ENCODE data around the gene TERB1. TPM values are rescaled to one million over a fixed set of nuclear protein-coding genes. Genes with fewer than 3 reads are reported as not detected.
"Not testable (repeated sequence)": the region's sequence is repeated elsewhere in the genome, so short reads cannot be mapped to it uniquely, and the experiment has no call there.

TERB1 gene
- polyA plus RNA-seq, 4 donors: 0.04 TPM; not detected in 3

- DNase-seq (no peak), FAIRE-seq (no peak)
- Histone ChIP-seq H3K27ac (ENCODE audit: low read depth in 1 of 3, low read length in 2 of 3) (no peak overlapping the region), H3K36me3 (ENCODE audit: control insufficient read depth in 3 of 3, insufficient read depth in 2 of 3, low read depth in 1 of 3, low read length in 3 of 3) (peaks cover 11 to 33% (median 16%) of the 10 kb centered on the region in 3 donors), H3K4me3 (ENCODE audit: low read depth in 1 of 3, low read length in 3 of 3) (no peak overlapping the region), H3K4me1 (ENCODE audit: control insufficient read depth in 3 of 3, insufficient read depth in 2 of 3, low read depth in 1 of 3, low read length in 2 of 3) (no peaks in the 10 kb centered on the region), H3K27me3 (ENCODE audit: control insufficient read depth in 3 of 3, insufficient read depth in 3 of 3, low read length in 3 of 3) (no peaks in the 10 kb centered on the region), H3K9me3 (ENCODE audit: control insufficient read depth in 2 of 2, insufficient read depth in 1 of 2, low read depth in 1 of 2, low read length in 1 of 2) (no peaks in the 10 kb centered on the region)
- WGBS, 3 donors: 91 to 95% (median 91%) methylated on average over 4 of the region's 4 CpGs
These were observed 8.4 kb upstream of the TERB1 start for GRCh38 chr16:66809765-66810164.

GRCh38 chr16:66802159-66802558, 775 bp upstream of the TERB1 start:
- DNase-seq (no peak), FAIRE-seq (no peak)
- H3K4me1 ChIP-seq (ENCODE audit: control insufficient read depth in 3 of 3, insufficient read depth in 2 of 3, low read depth in 1 of 3, low read length in 2 of 3): no peaks in the 10 kb centered on the region
- no peak overlapping the region for H3K4me3 ChIP-seq (ENCODE audit: low read depth in 1 of 3, low read length in 3 of 3)
- H3K36me3 ChIP-seq (ENCODE audit: control insufficient read depth in 3 of 3, insufficient read depth in 2 of 3, low read depth in 1 of 3, low read length in 3 of 3): peaks cover 7 to 32% (median 11%) of the 10 kb centered on the region in 3 donors
- H3K27me3 ChIP-seq (ENCODE audit: control insufficient read depth in 3 of 3, insufficient read depth in 3 of 3, low read length in 3 of 3): no peaks in the 10 kb centered on the region
- WGBS, 3 donors: 91 to 96% (median 95%) methylated on average over 5 of the region's 5 CpGs
- no peaks in the 10 kb centered on the region for H3K9me3 ChIP-seq (ENCODE audit: control insufficient read depth in 2 of 2, insufficient read depth in 1 of 2, low read depth in 1 of 2, low read length in 1 of 2)
- H3K27ac ChIP-seq (ENCODE audit: low read depth in 1 of 3, low read length in 2 of 3): no peak overlapping the region

DNA sequence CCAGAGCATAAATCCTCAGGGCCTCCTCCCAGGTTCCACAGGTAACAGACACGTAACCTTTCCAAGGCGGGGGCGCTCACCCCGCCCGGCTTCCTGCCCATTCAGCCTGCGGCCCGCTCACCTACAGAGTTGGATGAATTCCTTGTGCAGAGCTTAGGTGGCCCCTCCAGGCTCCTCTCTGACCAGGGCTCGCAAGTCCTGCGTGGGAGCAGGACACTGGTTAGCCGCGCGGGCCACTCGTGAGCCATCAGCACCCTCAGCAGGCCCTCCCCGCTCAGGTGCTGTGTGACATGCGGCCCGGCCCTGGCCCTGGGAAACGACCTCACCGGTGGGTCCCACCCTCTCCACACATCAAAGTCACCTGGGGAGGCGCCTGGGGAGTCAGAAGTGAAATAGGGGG, 528 bp downstream of the TERB1 start:
- H3K9me3 ChIP-seq (ENCODE audit: control insufficient read depth in 2 of 2, insufficient read depth in 1 of 2, low read depth in 1 of 2, low read length in 1 of 2): no peaks in the 10 kb centered on the region
- H3K27ac ChIP-seq (ENCODE audit: low read depth in 1 of 3, low read length in 2 of 3): no peak overlapping the region
- FAIRE-seq: no peak

DNA sequence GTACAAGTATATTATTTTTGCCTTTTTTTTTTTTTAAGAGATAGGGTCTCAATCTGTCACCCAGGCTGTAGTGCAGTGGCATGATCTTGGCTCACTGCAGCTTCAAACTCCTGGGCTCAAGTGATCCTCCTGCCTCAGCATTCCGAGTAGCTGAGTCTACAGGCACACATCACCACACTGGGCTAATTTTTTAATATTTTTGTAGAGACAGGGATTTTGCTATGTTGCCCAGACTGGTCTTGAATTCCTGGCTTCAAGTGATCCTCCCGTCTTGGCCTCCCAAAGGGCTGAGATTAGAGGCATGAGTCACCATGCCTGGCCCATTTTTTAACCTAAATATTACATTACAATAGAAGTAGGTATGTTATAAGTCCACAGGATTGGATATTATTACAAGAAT, 3.2 kb downstream of the TERB1 start:
- H3K4me3 ChIP-seq (ENCODE audit: low read depth in 1 of 3, low read length in 3 of 3): no peak overlapping the region
- H3K9me3 ChIP-seq (ENCODE audit: control insufficient read depth in 2 of 2, insufficient read depth in 1 of 2, low read depth in 1 of 2, low read length in 1 of 2): no peaks in the 10 kb centered on the region
- 85 to 91% (median 89%) methylated on average over 2 of the region's 2 CpGs for WGBS, 3 donors
- no peak overlapping the region for H3K27ac ChIP-seq (ENCODE audit: low read depth in 1 of 3, low read length in 2 of 3)
- FAIRE-seq (no peak), DNase-seq (no peak)
- peaks cover 0 to 16% (median 0%) of the 10 kb centered on the region in 3 donors for H3K36me3 ChIP-seq (ENCODE audit: control insufficient read depth in 3 of 3, insufficient read depth in 2 of 3, low read depth in 1 of 3, low read length in 3 of 3)
- H3K4me1 ChIP-seq (ENCODE audit: control insufficient read depth in 3 of 3, insufficient read depth in 2 of 3, low read depth in 1 of 3, low read length in 2 of 3): no peaks in the 10 kb centered on the region
- no peaks in the 10 kb centered on the region for H3K27me3 ChIP-seq (ENCODE audit: control insufficient read depth in 3 of 3, insufficient read depth in 3 of 3, low read length in 3 of 3)

More for the DNA sequence above, 528 bp downstream of the TERB1 start:
- WGBS, 3 donors: 93 to 96% (median 93%) methylated on average over 19 of the region's 19 CpGs
- peaks cover 7 to 24% (median 11%) of the 10 kb centered on the region in 3 donors for H3K36me3 ChIP-seq (ENCODE audit: control insufficient read depth in 3 of 3, insufficient read depth in 2 of 3, low read depth in 1 of 3, low read length in 3 of 3)
- DNase-seq: no peak
- H3K4me1 ChIP-seq (ENCODE audit: control insufficient read depth in 3 of 3, insufficient read depth in 2 of 3, low read depth in 1 of 3, low read length in 2 of 3): no peaks in the 10 kb centered on the region
- H3K27me3 ChIP-seq (ENCODE audit: control insufficient read depth in 3 of 3, insufficient read depth in 3 of 3, low read length in 3 of 3): no peaks in the 10 kb centered on the region
- no peak overlapping the region for H3K4me3 ChIP-seq (ENCODE audit: low read depth in 1 of 3, low read length in 3 of 3)

GRCh38 chr16:66793984-66794383, 7.4 kb downstream of the TERB1 start:
- H3K27me3 ChIP-seq (ENCODE audit: control insufficient read depth in 3 of 3, insufficient read depth in 3 of 3, low read length in 3 of 3); FAIRE-seq; H3K9me3 ChIP-seq (ENCODE audit: control insufficient read depth in 2 of 2, insufficient read depth in 1 of 2, low read depth in 1 of 2, low read length in 1 of 2); DNase-seq; H3K36me3 ChIP-seq (ENCODE audit: control insufficient read depth in 3 of 3, insufficient read depth in 2 of 3, low read depth in 1 of 3, low read length in 3 of 3); H3K27ac ChIP-seq (ENCODE audit: low read depth in 1 of 3, low read length in 2 of 3); H3K4me1 ChIP-seq (ENCODE audit: control insufficient read depth in 3 of 3, insufficient read depth in 2 of 3, low read depth in 1 of 3, low read length in 2 of 3); H3K4me3 ChIP-seq (ENCODE audit: low read depth in 1 of 3, low read length in 3 of 3): not testable (repeated sequence)
- 88 to 91% (median 90%) methylated on average over 6 of the region's 6 CpGs for WGBS, 3 donors

- Histone ChIP-seq H3K27me3 (ENCODE audit: control insufficient read depth in 3 of 3, insufficient read depth in 3 of 3, low read length in 3 of 3) (no peaks in the 10 kb centered on the region), H3K36me3 (ENCODE audit: control insufficient read depth in 3 of 3, insufficient read depth in 2 of 3, low read depth in 1 of 3, low read length in 3 of 3) (no peaks in the 10 kb centered on the region), H3K9me3 (ENCODE audit: control insufficient read depth in 2 of 2, insufficient read depth in 1 of 2, low read depth in 1 of 2, low read length in 1 of 2) (no peaks in the 10 kb centered on the region), H3K27ac (ENCODE audit: low read depth in 1 of 3, low read length in 2 of 3) (no peak overlapping the region), H3K4me3 (ENCODE audit: low read depth in 1 of 3, low read length in 3 of 3) (no peak overlapping the region), H3K4me1 (ENCODE audit: control insufficient read depth in 3 of 3, insufficient read depth in 2 of 3, low read depth in 1 of 3, low read length in 2 of 3) (no peaks in the 10 kb centered on the region)
- WGBS, 3 donors: 64 to 71% (median 70%) methylated on average over 3 of the region's 3 CpGs
- DNase-seq (no peak), FAIRE-seq (no peak)
These were observed 11.2 kb downstream of the TERB1 start for GRCh38 chr16:66790130-66790733.

GRCh38 chr16:66787427-66787826, 14.0 kb downstream of the TERB1 start:
- no peak overlapping the region for H3K27ac ChIP-seq (ENCODE audit: low read depth in 1 of 3, low read length in 2 of 3)
- DNase-seq (no peak), FAIRE-seq (no peak)
- H3K4me1 ChIP-seq (ENCODE audit: control insufficient read depth in 3 of 3, insufficient read depth in 2 of 3, low read depth in 1 of 3, low read length in 2 of 3): no peaks in the 10 kb centered on the region
- H3K9me3 ChIP-seq (ENCODE audit: control insufficient read depth in 2 of 2, insufficient read depth in 1 of 2, low read depth in 1 of 2, low read length in 1 of 2): no peaks in the 10 kb centered on the region
- WGBS, 3 donors: 82 to 100% (median 97%) methylated on average over 2 of the region's 2 CpGs
- no peak overlapping the region for H3K4me3 ChIP-seq (ENCODE audit: low read depth in 1 of 3, low read length in 3 of 3)
- H3K27me3 ChIP-seq (ENCODE audit: control insufficient read depth in 3 of 3, insufficient read depth in 3 of 3, low read length in 3 of 3): no peaks in the 10 kb centered on the region
- H3K36me3 ChIP-seq (ENCODE audit: control insufficient read depth in 3 of 3, insufficient read depth in 2 of 3, low read depth in 1 of 3, low read length in 3 of 3): no peaks in the 10 kb centered on the region

DNA sequence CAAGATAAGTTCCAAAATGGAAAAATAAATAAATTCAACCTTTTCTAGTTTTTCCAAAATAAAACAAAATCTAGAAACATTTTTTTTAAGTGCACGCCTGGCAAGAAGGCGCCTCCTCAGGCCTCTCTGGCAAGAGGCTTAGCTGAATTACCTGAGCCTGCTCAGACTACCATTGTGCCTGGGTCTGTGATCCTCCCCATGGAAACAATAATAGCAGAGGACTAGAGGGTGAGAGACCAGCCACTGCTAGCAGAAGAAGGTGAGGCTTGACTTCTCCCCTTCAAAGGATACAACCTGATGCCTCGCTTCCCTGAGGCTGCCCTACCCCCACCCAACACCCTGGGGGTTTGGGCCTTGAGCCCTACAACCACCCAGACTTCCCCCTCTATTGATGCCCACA, 14.8 kb downstream of the TERB1 start:
- Histone ChIP-seq H3K36me3 (ENCODE audit: control insufficient read depth in 3 of 3, insufficient read depth in 2 of 3, low read depth in 1 of 3, low read length in 3 of 3) (no peaks in the 10 kb centered on the region), H3K9me3 (ENCODE audit: control insufficient read depth in 2 of 2, insufficient read depth in 1 of 2, low read depth in 1 of 2, low read length in 1 of 2) (no peaks in the 10 kb centered on the region), H3K27ac (ENCODE audit: low read depth in 1 of 3, low read length in 2 of 3) (no peak overlapping the region), H3K27me3 (ENCODE audit: control insufficient read depth in 3 of 3, insufficient read depth in 3 of 3, low read length in 3 of 3) (no peaks in the 10 kb centered on the region), H3K4me1 (ENCODE audit: control insufficient read depth in 3 of 3, insufficient read depth in 2 of 3, low read depth in 1 of 3, low read length in 2 of 3) (no peaks in the 10 kb centered on the region), H3K4me3 (ENCODE audit: low read depth in 1 of 3, low read length in 3 of 3) (no peak overlapping the region)
- 96 to 98% (median 97%) methylated on average over 3 of the region's 3 CpGs for WGBS, 3 donors
- FAIRE-seq (no peak), DNase-seq (no peak)

- H3K27me3 ChIP-seq (ENCODE audit: control insufficient read depth in 3 of 3, insufficient read depth in 3 of 3, low read length in 3 of 3): no peaks in the 10 kb centered on the region
- H3K36me3 ChIP-seq (ENCODE audit: control insufficient read depth in 3 of 3, insufficient read depth in 2 of 3, low read depth in 1 of 3, low read length in 3 of 3): no peaks in the 10 kb centered on the region
These were observed 24.9 kb downstream of the TERB1 start for GRCh38 chr16:66776457-66776856.

More at GRCh38 chr16:66776457-66776856, 24.9 kb downstream of the TERB1 start:
- FAIRE-seq (no peak), DNase-seq (no peak)
- no peak overlapping the region for H3K27ac ChIP-seq (ENCODE audit: low read depth in 1 of 3, low read length in 2 of 3)
- H3K9me3 ChIP-seq (ENCODE audit: control insufficient read depth in 2 of 2, insufficient read depth in 1 of 2, low read depth in 1 of 2, low read length in 1 of 2): no peaks in the 10 kb centered on the region
- H3K4me3 ChIP-seq (ENCODE audit: low read depth in 1 of 3, low read length in 3 of 3): no peak overlapping the region
- H3K4me1 ChIP-seq (ENCODE audit: control insufficient read depth in 3 of 3, insufficient read depth in 2 of 3, low read depth in 1 of 3, low read length in 2 of 3): no peaks in the 10 kb centered on the region

Data from small intestine (tissue), 7 donors.